ENCODE results near the gene NDUFS2.

DNA sequence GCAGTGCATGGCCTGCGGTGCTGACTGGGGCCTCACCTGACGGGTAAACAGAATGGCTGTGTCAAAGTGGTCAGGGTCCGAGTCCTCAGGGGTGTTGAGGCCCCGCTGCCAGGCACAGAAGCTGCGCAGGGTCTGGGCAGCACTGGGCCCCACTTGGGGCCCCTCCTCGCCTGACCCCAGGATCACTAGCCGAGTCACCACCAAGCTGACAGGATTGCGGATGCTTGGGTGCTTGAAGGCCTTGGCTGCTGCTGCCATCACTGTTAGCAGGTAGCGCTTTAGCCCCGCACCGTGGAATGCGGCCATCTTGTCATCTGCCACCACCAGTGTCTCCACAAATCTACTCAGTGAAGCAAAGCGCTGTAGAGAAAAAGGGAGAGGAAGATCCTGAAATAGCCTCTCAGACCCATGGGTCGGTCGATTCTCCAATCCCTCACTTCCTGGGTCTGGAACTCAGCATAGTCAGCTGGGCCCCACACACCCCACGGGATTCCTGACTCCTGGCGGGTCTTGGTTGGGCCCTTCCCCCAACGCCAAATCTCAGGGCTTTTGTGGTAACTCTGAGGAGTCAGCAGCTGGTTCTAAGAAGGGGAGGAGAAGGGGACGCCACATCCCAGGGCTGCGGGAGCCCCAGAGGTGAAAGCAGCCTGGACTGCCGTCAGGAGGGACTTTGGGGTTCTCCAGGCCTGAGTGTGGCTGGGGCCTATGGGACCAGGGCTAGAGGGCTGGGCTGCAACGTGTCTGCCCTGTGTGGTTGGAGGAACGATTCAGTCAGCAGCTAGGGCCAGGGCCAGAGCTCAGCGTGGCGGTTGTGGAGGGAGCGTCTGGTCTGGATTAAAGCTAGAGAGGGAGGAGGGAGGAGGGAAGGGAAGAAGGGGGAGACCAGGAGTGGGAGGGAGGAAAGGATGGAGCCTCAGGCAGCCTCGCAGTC is 5.4 kb upstream of the NDUFS2 start:
- TF ChIP-seq POLR2A (IDR thresholded peaks at IDR 0.05): no peak
- TF ChIP-seq, protein P1, sequence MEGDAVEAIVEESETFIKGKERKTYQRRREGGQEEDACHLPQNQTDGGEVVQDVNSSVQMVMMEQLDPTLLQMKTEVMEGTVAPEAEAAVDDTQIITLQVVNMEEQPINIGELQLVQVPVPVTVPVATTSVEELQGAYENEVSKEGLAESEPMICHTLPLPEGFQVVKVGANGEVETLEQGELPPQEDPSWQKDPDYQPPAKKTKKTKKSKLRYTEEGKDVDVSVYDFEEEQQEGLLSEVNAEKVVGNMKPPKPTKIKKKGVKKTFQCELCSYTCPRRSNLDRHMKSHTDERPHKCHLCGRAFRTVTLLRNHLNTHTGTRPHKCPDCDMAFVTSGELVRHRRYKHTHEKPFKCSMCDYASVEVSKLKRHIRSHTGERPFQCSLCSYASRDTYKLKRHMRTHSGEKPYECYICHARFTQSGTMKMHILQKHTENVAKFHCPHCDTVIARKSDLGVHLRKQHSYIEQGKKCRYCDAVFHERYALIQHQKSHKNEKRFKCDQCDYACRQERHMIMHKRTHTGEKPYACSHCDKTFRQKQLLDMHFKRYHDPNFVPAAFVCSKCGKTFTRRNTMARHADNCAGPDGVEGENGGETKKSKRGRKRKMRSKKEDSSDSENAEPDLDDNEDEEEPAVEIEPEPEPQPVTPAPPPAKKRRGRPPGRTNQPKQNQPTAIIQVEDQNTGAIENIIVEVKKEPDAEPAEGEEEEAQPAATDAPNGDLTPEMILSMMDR (IDR thresholded peaks at IDR 0.05 in 4 of 5, conservative IDR thresholded peaks at IDR 0.05 in 1 of 5): no peak

All from gastrocnemius medialis (tissue), 4 donors.